IMR-90 (cell line): ENCODE data around the gene NDEL1. TPM values are rescaled to one million over a fixed set of nuclear protein-coding genes. Genes with fewer than 3 reads are reported as not detected.

ENCODE experiments used
- ATAC-seq: fragments of 200-7000 bp; cut with Tn5 transposase; 2 replicates; pipeline ENCODE4 v1.9.1; 2020; ENCODE audit warnings: low read depth, mild to moderate bottlenecking, moderate library complexity
- BruUV-seq: library from RNA; stranded (reverse); fragments of 400-500 nt; replicated peaks from 2 replicates; lab custom pipeline; 2021; lab: Mats Ljungman, UMichigan
- CTCF ChIA-PET: fragments of 300-600 bp; formaldehyde crosslinking; extraction: SDS; loops from one replicate; lab custom pipeline; 2021; ENCODE audit warnings: antibody characterized with exemption; lab: Yijun Ruan, JAX
- POLR2A ChIA-PET: fragments of 300-600 bp; sonication (Branson Sonifier 250); formaldehyde crosslinking; loops from one replicate; lab custom pipeline; 2022; ENCODE audit warnings: antibody characterized with exemption; ENCODE audit not compliant: unreplicated experiment; lab: Charles Lee
- DNase-seq: peaks from one replicate; pipeline ENCODE4 v3.0.0; 2013
- H2AFZ ChIP-seq: replicated peaks from 2 replicates; pipeline ENCODE3; 2013; ENCODE audit warnings: low read length, mild to moderate bottlenecking; ENCODE audit not compliant: poor library complexity
- H2AK5ac ChIP-seq: 2 replicates; pipeline ENCODE4 v1.6.1; 2013; ENCODE audit warnings: low read depth, low read length, inconsistent platforms
- H2AK9ac ChIP-seq: replicated peaks from 2 replicates; pipeline ENCODE3; 2013; ENCODE audit warnings: mild to moderate bottlenecking, low read depth, low read length, moderate library complexity; ENCODE audit not compliant: poor library complexity
- H2BK120ac ChIP-seq: 2 replicates; pipeline ENCODE4 v1.6.1; 2013; ENCODE audit warnings: low read depth, low read length, inconsistent platforms
- H2BK15ac ChIP-seq: 3 replicates; pipeline ENCODE4 v1.6.1; 2013; ENCODE audit warnings: low read depth, low read length, inconsistent platforms
- H2BK20ac ChIP-seq: 2 replicates; pipeline ENCODE4 v1.6.1; 2013; ENCODE audit warnings: low read depth, mild to moderate bottlenecking, inconsistent platforms, low read length, moderate library complexity
- H2BK5ac ChIP-seq: 2 replicates; pipeline ENCODE4 v1.6.1; 2013; ENCODE audit warnings: mild to moderate bottlenecking, low read depth, low read length, inconsistent platforms; ENCODE audit not compliant: poor library complexity, severe bottlenecking
- H3K14ac ChIP-seq: replicated peaks from 2 replicates; pipeline ENCODE4 v1.6.1; 2013; ENCODE audit warnings: low read depth, low read length, inconsistent platforms
- H3K18ac ChIP-seq: 2 replicates; pipeline ENCODE4 v1.6.1; 2013; ENCODE audit warnings: low read depth, low read length, control low read depth
- H3K23ac ChIP-seq: 2 replicates; pipeline ENCODE4 v1.6.1; 2013; ENCODE audit warnings: low read depth, low read length, inconsistent platforms
- H3K27ac ChIP-seq: 2 replicates; pipeline ENCODE4 v1.5.1; 2013; ENCODE audit warnings: mild to moderate bottlenecking, control low read depth, low read length; ENCODE audit not compliant: insufficient read depth
- H3K27me3 ChIP-seq: 2 replicates; pipeline ENCODE4 v1.6.1; 2013; ENCODE audit warnings: low read length; ENCODE audit not compliant: control insufficient read depth, insufficient read depth
- H3K36me3 ChIP-seq: 2 replicates; pipeline ENCODE4 v1.6.1; 2013; ENCODE audit warnings: low read length, mixed read lengths; ENCODE audit not compliant: control insufficient read depth, insufficient read depth
- H3K4ac ChIP-seq: 2 replicates; pipeline ENCODE4 v1.6.1; 2013; ENCODE audit warnings: low read depth, low read length, inconsistent platforms
- H3K4me1 ChIP-seq: 2 replicates; pipeline ENCODE4 v1.6.1; 2013; ENCODE audit warnings: low read length, mixed read lengths; ENCODE audit not compliant: control insufficient read depth, insufficient read depth
- H3K4me2 ChIP-seq: 2 replicates; pipeline ENCODE4 v1.6.1; 2013; ENCODE audit warnings: low read depth, mild to moderate bottlenecking, control low read depth, low read length, moderate library complexity
- H3K4me3 ChIP-seq: 2 replicates; pipeline ENCODE4 v1.5.1; 2013; ENCODE audit warnings: low read depth, mild to moderate bottlenecking, control low read depth, low read length, moderate library complexity; ENCODE audit not compliant: insufficient read depth
- H3K56ac ChIP-seq: 2 replicates; pipeline ENCODE4 v1.6.1; 2013; ENCODE audit warnings: low read length, inconsistent platforms; ENCODE audit not compliant: insufficient read depth; ENCODE audit errors: extremely low read depth
- H3K79me1 ChIP-seq, 2 experiments: 2 replicates each; pipeline ENCODE4 v1.6.1; 2013; ENCODE audit warnings: low read length in 2 of 2, inconsistent platforms in 1 of 2, low read depth in 1 of 2
- H3K9ac ChIP-seq: 2 replicates; pipeline ENCODE4 v1.6.1; 2013; ENCODE audit warnings: low read depth, low read length, control low read depth
- H3K9me1 ChIP-seq: 2 replicates; pipeline ENCODE4 v1.6.1; 2013; ENCODE audit warnings: low read length, inconsistent platforms; ENCODE audit not compliant: insufficient read depth
- H3K9me3 ChIP-seq: 2 replicates; pipeline ENCODE4 v1.6.1; 2013; ENCODE audit warnings: low read length; ENCODE audit not compliant: control insufficient read depth, insufficient read depth
- H4K20me1 ChIP-seq: 2 replicates; pipeline ENCODE4 v1.6.1; 2013; ENCODE audit warnings: low read length, inconsistent platforms; ENCODE audit not compliant: insufficient read depth
- H4K5ac ChIP-seq: 2 replicates; pipeline ENCODE4 v1.6.1; 2013; ENCODE audit warnings: mild to moderate bottlenecking, low read depth, low read length, control low read depth
- H4K8ac ChIP-seq, 2 experiments: 2 replicates each; pipeline ENCODE4 v1.6.1; 2013; ENCODE audit warnings: low read depth in 2 of 2, low read length in 2 of 2, control low read depth in 1 of 2, inconsistent platforms in 1 of 2
- H4K91ac ChIP-seq: 2 replicates; pipeline ENCODE4 v1.6.1; 2013; ENCODE audit warnings: low read depth, low read length, inconsistent platforms; ENCODE audit not compliant: insufficient read depth
- BHLHE40 ChIP-seq: fragments of 150-350 bp; IDR thresholded peaks from 2 replicates; pipeline ENCODE4 v1.6.1; 2016; ENCODE audit warnings: mild to moderate bottlenecking, low read depth, low read length
- CEBPB ChIP-seq: IDR thresholded peaks from 2 replicates; pipeline ENCODE4 v1.6.1; 2012; ENCODE audit warnings: low read depth, low read length, improper control_type of control experiment
- CHD1 ChIP-seq: IDR thresholded peaks from 2 replicates; pipeline ENCODE4 v1.6.1; 2012; ENCODE audit warnings: low read depth, low read length, improper control_type of control experiment
- ELK1 ChIP-seq: fragments of 150-350 bp; IDR thresholded peaks from 2 replicates; pipeline ENCODE4 v1.6.1; 2016; ENCODE audit warnings: low read depth, mild to moderate bottlenecking, low read length, moderate library complexity, borderline replicate concordance
- FOS ChIP-seq: fragments of 150-350 bp; IDR thresholded peaks from 2 replicates; pipeline ENCODE4 v1.6.1; 2016; ENCODE audit warnings: low read depth, low read length
- MAFK ChIP-seq: IDR thresholded peaks from 2 replicates; pipeline ENCODE4 v1.6.1; 2012; ENCODE audit warnings: low read depth, low read length, improper control_type of control experiment
- MAZ ChIP-seq: IDR thresholded peaks from 2 replicates; pipeline ENCODE4 v1.6.1; 2012; ENCODE audit warnings: low read depth, mild to moderate bottlenecking, low read length, improper control_type of control experiment, moderate library complexity, borderline replicate concordance
- MXI1 ChIP-seq: IDR thresholded peaks from 2 replicates; pipeline ENCODE4 v1.6.1; 2012; ENCODE audit warnings: low read depth, mild to moderate bottlenecking, low read length, moderate library complexity, borderline replicate concordance
- NFE2L2 ChIP-seq: fragments of 150-350 bp; IDR thresholded peaks from 2 replicates; pipeline ENCODE4 v1.6.1; 2016; ENCODE audit warnings: low read depth, mild to moderate bottlenecking, low read length
- POLR2A ChIP-seq: IDR thresholded peaks from 2 replicates; pipeline ENCODE4 v1.6.1; 2012; ENCODE audit warnings: mild to moderate bottlenecking, low read depth, low read length
- RAD21 ChIP-seq: IDR thresholded peaks from 2 replicates; pipeline ENCODE4 v1.6.1; 2012; ENCODE audit warnings: low read length, improper control_type of control experiment
- RCOR1 ChIP-seq: IDR thresholded peaks from 2 replicates; pipeline ENCODE4 v1.6.1; 2012; ENCODE audit warnings: mild to moderate bottlenecking, low read length, improper control_type of control experiment; ENCODE audit not compliant: insufficient replicate concordance
- RFX5 ChIP-seq: IDR thresholded peaks from 2 replicates; pipeline ENCODE4 v1.8.0; 2012; ENCODE audit warnings: low read depth, mild to moderate bottlenecking, low read length, moderate library complexity
- SMC3 ChIP-seq: fragments of 150-350 bp; IDR thresholded peaks from 2 replicates; pipeline ENCODE4 v1.6.1; 2016; ENCODE audit warnings: low read depth, mild to moderate bottlenecking, antibody characterized with exemption, low read length, moderate library complexity
- USF2 ChIP-seq: fragments of 150-350 bp; IDR thresholded peaks from 2 replicates; pipeline ENCODE4 v1.6.1; 2017; ENCODE audit warnings: mild to moderate bottlenecking, antibody characterized with exemption, low read length, low read depth
- whole genome bisulfite sequencing, 2 experiments: methylation state at CpG; one replicate each; pipeline versions ENCODE4 v1.1.5 to v1.1.7; 2013; ENCODE audit warnings: missing lambda C conversion rate in 2 of 2; ENCODE audit not compliant: insufficient read length in 1 of 2; ENCODE audit errors: extremely low coverage in 2 of 2; 5-methylcytosine and 5-hydroxymethylcytosine counted together
- dilution Hi-C: fragments of 300-500 bp; cut with HindIII; formaldehyde crosslinking; loops from one replicate; pipeline ENCODE4 v1.14.3; 2018; ENCODE audit warnings: low sequenced_read_pairs; ENCODE audit not compliant: unreplicated experiment
- in situ Hi-C: fragments of 300-500 bp; cut with MboI; formaldehyde crosslinking; loops from 3 replicates; pipeline ENCODE4 v1.14.3; 2019; ENCODE audit warnings: low sequenced_read_pairs, inconsistent platforms, mixed read lengths
- intact Hi-C: fragments of 100-400 bp; cut with micrococcal nuclease; formaldehyde crosslinking; loops from 2 replicates; pipeline ENCODE4 v1.10.0; 2022
- polyA plus RNA-seq, 3 experiments: library from polyadenylated mRNA; depleted of rRNA; stranded (reverse); fragments of >200 nt; gene quantifications; 2 replicates each; pipeline ENCODE4 v1.2.3, GENCODE V29; 2012; ENCODE audit warnings: low replicate concordance in 1 of 3
- total RNA-seq: library from RNA; depleted of rRNA; stranded (reverse); fragments of >200 nt; gene quantifications from 2 replicates; pipeline ENCODE4 v1.2.3, GENCODE V29; 2012
- TF ChIP-seq, protein P1 (sequence below): conservative IDR thresholded peaks from 2 replicates; pipeline ENCODE4 v1.5.1; 2012; ENCODE audit warnings: mild to moderate bottlenecking, low read depth, low read length, improper control_type of control experiment

The NDEL1 gene
- total and polyA plus RNA-seq, 2 of the 4 experiments (the other 2 are of a cell fraction) = 28.9 to 95.6 TPM

GRCh38 chr17:8445536-8445935 lies 9.9 kb downstream of the NDEL1 start:
- Histone ChIP-seq H3K9ac (no peak overlapping the region), H2BK120ac (no peak overlapping the region), H3K27ac (no peak overlapping the region), H3K56ac (no peak overlapping the region), H4K8ac (no peak overlapping the region), H3K14ac (no peak overlapping the region), H3K27me3 (no peaks in the 10 kb centered on the region), H3K9me3 (no peaks in the 10 kb centered on the region), H3K23ac (no peak overlapping the region), H2AFZ (no peak overlapping the region), H2BK20ac (no peak overlapping the region), H3K4me3 (no peak overlapping the region), H3K4ac (no peak overlapping the region), H4K91ac (no peak overlapping the region), H2BK5ac (no peak overlapping the region), H3K18ac (no peak overlapping the region), H4K20me1 (peaks cover 46% of the 10 kb centered on the region), H3K4me1 (peaks cover 2% of the 10 kb centered on the region; the same call in 1 of the 2 replicates), H2AK9ac (no peak overlapping the region), H3K4me2 (no peak overlapping the region), H2AK5ac (no peak overlapping the region), H3K36me3 (peaks cover 30% of the 10 kb centered on the region), H4K5ac (no peak overlapping the region), H2BK15ac (no peak overlapping the region), H3K9me1 (peaks cover 2% of the 10 kb centered on the region; the same call in 1 of the 2 replicates), H3K79me1 (peaks cover 30 to 58% of the 10 kb centered on the region in 2 experiments)
- no TSS peak for BruUV-seq
- no peak for ATAC-seq
- CTCF ChIA-PET = no interaction called here
- POLR2A ChIA-PET = no interaction called here
- TF ChIP-seq MAFK (no peak), CHD1 (no peak), ELK1 (no peak), RFX5 (no peak), USF2 (no peak), POLR2A (no peak), CEBPB (no peak), MAZ (no peak), MXI1 (no peak), NFE2L2 (no peak), BHLHE40 (no peak), SMC3 (no peak), RCOR1 (no peak), RAD21 (no peak), FOS (no peak)
- TF ChIP-seq, protein P1, sequence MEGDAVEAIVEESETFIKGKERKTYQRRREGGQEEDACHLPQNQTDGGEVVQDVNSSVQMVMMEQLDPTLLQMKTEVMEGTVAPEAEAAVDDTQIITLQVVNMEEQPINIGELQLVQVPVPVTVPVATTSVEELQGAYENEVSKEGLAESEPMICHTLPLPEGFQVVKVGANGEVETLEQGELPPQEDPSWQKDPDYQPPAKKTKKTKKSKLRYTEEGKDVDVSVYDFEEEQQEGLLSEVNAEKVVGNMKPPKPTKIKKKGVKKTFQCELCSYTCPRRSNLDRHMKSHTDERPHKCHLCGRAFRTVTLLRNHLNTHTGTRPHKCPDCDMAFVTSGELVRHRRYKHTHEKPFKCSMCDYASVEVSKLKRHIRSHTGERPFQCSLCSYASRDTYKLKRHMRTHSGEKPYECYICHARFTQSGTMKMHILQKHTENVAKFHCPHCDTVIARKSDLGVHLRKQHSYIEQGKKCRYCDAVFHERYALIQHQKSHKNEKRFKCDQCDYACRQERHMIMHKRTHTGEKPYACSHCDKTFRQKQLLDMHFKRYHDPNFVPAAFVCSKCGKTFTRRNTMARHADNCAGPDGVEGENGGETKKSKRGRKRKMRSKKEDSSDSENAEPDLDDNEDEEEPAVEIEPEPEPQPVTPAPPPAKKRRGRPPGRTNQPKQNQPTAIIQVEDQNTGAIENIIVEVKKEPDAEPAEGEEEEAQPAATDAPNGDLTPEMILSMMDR = no peak
- WGBS, 2 experiments = 100% methylated on average over 1 of the region's 4 CpGs; no CpG with 5 or more reads in 1 of the 2 experiments
- dilution Hi-C loops = no loop called here
- intact Hi-C loops = no loop called here
- no peak for DNase-seq
- in situ Hi-C loops = no loop called here
